Activated T-cell treated with anti-CD3 and anti-CD28 coated beads, Interleukin-2, amount 50 U/mL, for 48 hours (primary cell): ENCODE results near the gene CFAP73.
A peak's percentile ranks its signal among the peaks of the same experiment; 100 is the strongest.

ENCODE experiments used
- DNase-seq, 2 experiments: peaks; one replicate each; pipeline ENCODE4 v3.0.0-alpha.2; 2020

CFAP73 gene

GRCh38 chr12:113142886-113143332, 6.6 kb upstream of the CFAP73 start:
- no peak for DNase-seq

- no peak for DNase-seq
Observed at GRCh38 chr12:113143959-113144358, 5.6 kb upstream of the CFAP73 start.

- DNase-seq, result no peak
Observed at GRCh38 chr12:113144806-113145205, 4.7 kb upstream of the CFAP73 start.

GRCh38 chr12:113145720-113146551, 3.6 kb upstream of the CFAP73 start:
- no peak for DNase-seq

- DNase-seq, result no peak
Observed at GRCh38 chr12:113146999-113147398, 2.5 kb upstream of the CFAP73 start.

- no peak for DNase-seq
Observed at GRCh38 chr12:113151655-113152054, 2.1 kb downstream of the CFAP73 start.

GRCh38 chr12:113152196-113152834, 2.8 kb downstream of the CFAP73 start:
- DNase-seq, result no peak

GRCh38 chr12:113152835-113153814, 3.6 kb downstream of the CFAP73 start:
- DNase-seq, result peak; percentile 74 to 82

- DNase-seq, result peak; percentile 39 to 53
Observed at GRCh38 chr12:113154351-113154973, 4.9 kb downstream of the CFAP73 start.

- no peak for DNase-seq
Observed at GRCh38 chr12:113155060-113155459, 5.5 kb downstream of the CFAP73 start.

- no peak for DNase-seq
Observed at GRCh38 chr12:113155646-113156045, 6.1 kb downstream of the CFAP73 start.

GRCh38 chr12:113157218-113157859, 7.8 kb downstream of the CFAP73 start:
- no peak for DNase-seq

GRCh38 chr12:113158439-113159203, 9.1 kb downstream of the CFAP73 start:
- DNase-seq, result no peak

GRCh38 chr12:113159937-113160336, 10.4 kb downstream of the CFAP73 start:
- DNase-seq, result no peak

- peak in 1 of 2 experiments; percentile 47 for DNase-seq
Observed at GRCh38 chr12:113161415-113162016, 12.0 kb downstream of the CFAP73 start.

GRCh38 chr12:113162102-113163029, 12.8 kb downstream of the CFAP73 start:
- no peak for DNase-seq

GRCh38 chr12:113163030-113163360, 13.5 kb downstream of the CFAP73 start:
- no peak for DNase-seq

GRCh38 chr12:113164014-113164413, 14.5 kb downstream of the CFAP73 start:
- DNase-seq, result no peak

- DNase-seq, result no peak
Observed at GRCh38 chr12:113165521-113166450, 16.3 kb downstream of the CFAP73 start.
